IMR-90 (cell line): ENCODE measurements around the gene MMP24. TPM values are rescaled to one million over a fixed set of nuclear protein-coding genes. Genes with fewer than 3 reads are reported as not detected.
A peak's percentile ranks its signal among the peaks of the same experiment; 100 is the strongest.

Source experiments
- ATAC-seq: fragments of 200-7000 bp; cut with Tn5 transposase; 2 replicates; pipeline ENCODE4 v1.9.1; 2020; ENCODE audit warnings: low read depth, mild to moderate bottlenecking, moderate library complexity
- BruUV-seq: library from RNA; stranded (reverse); fragments of 400-500 nt; replicated peaks from 2 replicates; lab custom pipeline; 2021; lab: Mats Ljungman, UMichigan
- CTCF ChIA-PET: fragments of 300-600 bp; formaldehyde crosslinking; extraction: SDS; loops from one replicate; lab custom pipeline; 2021; ENCODE audit warnings: antibody characterized with exemption; lab: Yijun Ruan, JAX
- POLR2A ChIA-PET: fragments of 300-600 bp; sonication (Branson Sonifier 250); formaldehyde crosslinking; loops from one replicate; lab custom pipeline; 2022; ENCODE audit warnings: antibody characterized with exemption; ENCODE audit not compliant: unreplicated experiment; lab: Charles Lee
- DNase-seq: peaks from one replicate; pipeline ENCODE4 v3.0.0; 2013
- H2AFZ ChIP-seq: replicated peaks from 2 replicates; pipeline ENCODE3; 2013; ENCODE audit warnings: low read length, mild to moderate bottlenecking; ENCODE audit not compliant: poor library complexity
- H2AK5ac ChIP-seq: 2 replicates; pipeline ENCODE4 v1.6.1; 2013; ENCODE audit warnings: low read depth, low read length, inconsistent platforms
- H2AK9ac ChIP-seq: replicated peaks from 2 replicates; pipeline ENCODE3; 2013; ENCODE audit warnings: mild to moderate bottlenecking, low read depth, low read length, moderate library complexity; ENCODE audit not compliant: poor library complexity
- H2BK120ac ChIP-seq: 2 replicates; pipeline ENCODE4 v1.6.1; 2013; ENCODE audit warnings: low read depth, low read length, inconsistent platforms
- H2BK15ac ChIP-seq: 3 replicates; pipeline ENCODE4 v1.6.1; 2013; ENCODE audit warnings: low read depth, low read length, inconsistent platforms
- H2BK20ac ChIP-seq: 2 replicates; pipeline ENCODE4 v1.6.1; 2013; ENCODE audit warnings: low read depth, mild to moderate bottlenecking, inconsistent platforms, low read length, moderate library complexity
- H2BK5ac ChIP-seq: 2 replicates; pipeline ENCODE4 v1.6.1; 2013; ENCODE audit warnings: mild to moderate bottlenecking, low read depth, low read length, inconsistent platforms; ENCODE audit not compliant: poor library complexity, severe bottlenecking
- H3K14ac ChIP-seq: replicated peaks from 2 replicates; pipeline ENCODE4 v1.6.1; 2013; ENCODE audit warnings: low read depth, low read length, inconsistent platforms
- H3K18ac ChIP-seq: 2 replicates; pipeline ENCODE4 v1.6.1; 2013; ENCODE audit warnings: low read depth, low read length, control low read depth
- H3K23ac ChIP-seq: 2 replicates; pipeline ENCODE4 v1.6.1; 2013; ENCODE audit warnings: low read depth, low read length, inconsistent platforms
- H3K27ac ChIP-seq: 2 replicates; pipeline ENCODE4 v1.5.1; 2013; ENCODE audit warnings: mild to moderate bottlenecking, control low read depth, low read length; ENCODE audit not compliant: insufficient read depth
- H3K27me3 ChIP-seq: 2 replicates; pipeline ENCODE4 v1.6.1; 2013; ENCODE audit warnings: low read length; ENCODE audit not compliant: control insufficient read depth, insufficient read depth
- H3K36me3 ChIP-seq: 2 replicates; pipeline ENCODE4 v1.6.1; 2013; ENCODE audit warnings: low read length, mixed read lengths; ENCODE audit not compliant: control insufficient read depth, insufficient read depth
- H3K4ac ChIP-seq: 2 replicates; pipeline ENCODE4 v1.6.1; 2013; ENCODE audit warnings: low read depth, low read length, inconsistent platforms
- H3K4me1 ChIP-seq: 2 replicates; pipeline ENCODE4 v1.6.1; 2013; ENCODE audit warnings: low read length, mixed read lengths; ENCODE audit not compliant: control insufficient read depth, insufficient read depth
- H3K4me2 ChIP-seq: 2 replicates; pipeline ENCODE4 v1.6.1; 2013; ENCODE audit warnings: low read depth, mild to moderate bottlenecking, control low read depth, low read length, moderate library complexity
- H3K4me3 ChIP-seq: 2 replicates; pipeline ENCODE4 v1.5.1; 2013; ENCODE audit warnings: low read depth, mild to moderate bottlenecking, control low read depth, low read length, moderate library complexity; ENCODE audit not compliant: insufficient read depth
- H3K56ac ChIP-seq: 2 replicates; pipeline ENCODE4 v1.6.1; 2013; ENCODE audit warnings: low read length, inconsistent platforms; ENCODE audit not compliant: insufficient read depth; ENCODE audit errors: extremely low read depth
- H3K79me1 ChIP-seq, 2 experiments: 2 replicates each; pipeline ENCODE4 v1.6.1; 2013; ENCODE audit warnings: low read length in 2 of 2, inconsistent platforms in 1 of 2, low read depth in 1 of 2
- H3K9ac ChIP-seq: 2 replicates; pipeline ENCODE4 v1.6.1; 2013; ENCODE audit warnings: low read depth, low read length, control low read depth
- H3K9me1 ChIP-seq: 2 replicates; pipeline ENCODE4 v1.6.1; 2013; ENCODE audit warnings: low read length, inconsistent platforms; ENCODE audit not compliant: insufficient read depth
- H3K9me3 ChIP-seq: 2 replicates; pipeline ENCODE4 v1.6.1; 2013; ENCODE audit warnings: low read length; ENCODE audit not compliant: control insufficient read depth, insufficient read depth
- H4K20me1 ChIP-seq: 2 replicates; pipeline ENCODE4 v1.6.1; 2013; ENCODE audit warnings: low read length, inconsistent platforms; ENCODE audit not compliant: insufficient read depth
- H4K5ac ChIP-seq: 2 replicates; pipeline ENCODE4 v1.6.1; 2013; ENCODE audit warnings: mild to moderate bottlenecking, low read depth, low read length, control low read depth
- H4K8ac ChIP-seq, 2 experiments: 2 replicates each; pipeline ENCODE4 v1.6.1; 2013; ENCODE audit warnings: low read depth in 2 of 2, low read length in 2 of 2, control low read depth in 1 of 2, inconsistent platforms in 1 of 2
- H4K91ac ChIP-seq: 2 replicates; pipeline ENCODE4 v1.6.1; 2013; ENCODE audit warnings: low read depth, low read length, inconsistent platforms; ENCODE audit not compliant: insufficient read depth
- BHLHE40 ChIP-seq: fragments of 150-350 bp; IDR thresholded peaks from 2 replicates; pipeline ENCODE4 v1.6.1; 2016; ENCODE audit warnings: mild to moderate bottlenecking, low read depth, low read length
- CEBPB ChIP-seq: IDR thresholded peaks from 2 replicates; pipeline ENCODE4 v1.6.1; 2012; ENCODE audit warnings: low read depth, low read length, improper control_type of control experiment
- ELK1 ChIP-seq: fragments of 150-350 bp; IDR thresholded peaks from 2 replicates; pipeline ENCODE4 v1.6.1; 2016; ENCODE audit warnings: low read depth, mild to moderate bottlenecking, low read length, moderate library complexity, borderline replicate concordance
- MXI1 ChIP-seq: IDR thresholded peaks from 2 replicates; pipeline ENCODE4 v1.6.1; 2012; ENCODE audit warnings: low read depth, mild to moderate bottlenecking, low read length, moderate library complexity, borderline replicate concordance
- WGBS, 2 experiments: methylation state at CpG; one replicate each; pipeline versions ENCODE4 v1.1.5 to v1.1.7; 2013; ENCODE audit warnings: missing lambda C conversion rate in 2 of 2; ENCODE audit not compliant: insufficient read length in 1 of 2; ENCODE audit errors: extremely low coverage in 2 of 2; 5-methylcytosine and 5-hydroxymethylcytosine counted together
- dilution Hi-C: fragments of 300-500 bp; cut with HindIII; formaldehyde crosslinking; loops from one replicate; pipeline ENCODE4 v1.14.3; 2018; ENCODE audit warnings: low sequenced_read_pairs; ENCODE audit not compliant: unreplicated experiment
- in situ Hi-C: fragments of 300-500 bp; cut with MboI; formaldehyde crosslinking; loops from 3 replicates; pipeline ENCODE4 v1.14.3; 2019; ENCODE audit warnings: low sequenced_read_pairs, inconsistent platforms, mixed read lengths
- intact Hi-C: fragments of 100-400 bp; cut with micrococcal nuclease; formaldehyde crosslinking; loops from 2 replicates; pipeline ENCODE4 v1.10.0; 2022
- polyA plus RNA-seq, 3 experiments: library from polyadenylated mRNA; depleted of rRNA; stranded (reverse); fragments of >200 nt; gene quantifications; 2 replicates each; pipeline ENCODE4 v1.2.3, GENCODE V29; 2012; ENCODE audit warnings: low replicate concordance in 1 of 3
- total RNA-seq: library from RNA; depleted of rRNA; stranded (reverse); fragments of >200 nt; gene quantifications from 2 replicates; pipeline ENCODE4 v1.2.3, GENCODE V29; 2012
- TF ChIP-seq, protein P1 (sequence below): conservative IDR thresholded peaks from 2 replicates; pipeline ENCODE4 v1.5.1; 2012; ENCODE audit warnings: mild to moderate bottlenecking, low read depth, low read length, improper control_type of control experiment

Gene MMP24
- total and polyA plus RNA-seq, 2 of the 4 experiments (the other 2 are of a cell fraction), result 0.36 to 0.79 TPM

DNA sequence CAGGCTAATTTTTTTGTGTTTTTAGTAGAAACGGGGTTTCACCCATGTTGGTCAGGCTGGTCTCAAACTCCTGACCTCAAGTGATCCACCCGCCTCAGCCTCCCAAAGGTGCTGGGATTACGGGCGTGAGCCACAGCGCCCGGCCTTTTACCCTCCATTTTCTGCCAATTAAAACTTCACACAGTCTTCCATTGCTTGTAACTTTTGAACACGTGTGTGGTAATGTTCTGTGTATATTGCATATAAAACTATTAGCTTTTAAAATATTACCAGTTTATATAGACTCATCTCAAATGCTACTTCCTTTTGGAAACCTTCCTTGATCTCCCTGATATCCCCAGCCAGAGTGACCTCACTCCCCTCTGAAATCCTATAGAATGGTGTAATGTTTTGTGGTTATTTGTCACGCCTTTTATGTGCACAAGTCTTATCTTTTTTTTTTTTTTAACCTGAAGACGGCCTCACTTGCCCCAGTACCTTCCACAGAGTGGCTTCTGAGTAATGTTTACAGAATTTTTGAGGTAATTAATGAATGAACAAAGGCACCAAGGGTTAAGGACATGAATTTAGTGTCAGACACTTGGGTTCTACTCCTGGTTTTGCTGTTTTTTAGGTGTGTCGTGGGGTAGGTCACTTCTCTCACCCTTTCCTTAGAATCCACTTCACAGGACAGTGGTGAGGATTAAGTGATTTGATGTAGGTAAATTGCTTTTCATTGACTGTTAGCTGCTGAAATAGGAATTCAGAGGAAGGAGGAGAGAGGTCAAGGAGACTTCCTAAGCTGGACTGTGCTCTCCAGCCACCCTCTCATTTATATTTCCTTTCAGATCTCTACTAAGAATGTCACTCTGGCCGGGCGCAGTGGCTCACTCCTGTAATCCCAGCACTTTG is 11.2 kb upstream of the MMP24 start:
- in situ Hi-C loops, result no loop called here
- Histone ChIP-seq H3K18ac (no peak overlapping the region), H4K8ac (no peak overlapping the region), H2BK5ac (no peak overlapping the region), H3K14ac (no peak overlapping the region), H4K20me1 (no peaks in the 10 kb centered on the region; the same call in 1 of the 2 replicates), H3K27me3 (no peaks in the 10 kb centered on the region), H3K56ac (no peak overlapping the region), H2BK20ac (no peak overlapping the region), H3K9me3 (no peaks in the 10 kb centered on the region), H3K4me2 (no peak overlapping the region), H3K9ac (no peak overlapping the region), H4K5ac (no peak overlapping the region), H2AK5ac (no peak overlapping the region), H3K4me3 (no peak overlapping the region), H3K9me1 (no peaks in the 10 kb centered on the region), H2AFZ (no peak overlapping the region), H3K79me1 (no peaks in the 10 kb centered on the region), H3K36me3 (no peaks in the 10 kb centered on the region), H3K27ac (no peak overlapping the region), H2BK15ac (no peak overlapping the region), H3K4me1 (peaks cover 6% of the 10 kb centered on the region), H4K91ac (no peak overlapping the region), H2AK9ac (no peak overlapping the region), H3K23ac (no peak overlapping the region), H3K4ac (no peak overlapping the region), H2BK120ac (no peak overlapping the region)
- intact Hi-C loops, result no loop called here
- dilution Hi-C loops, result no loop called here
- ChIA-PET POLR2A (no interaction called here), CTCF (no interaction called here)
- TF ChIP-seq, protein P1, sequence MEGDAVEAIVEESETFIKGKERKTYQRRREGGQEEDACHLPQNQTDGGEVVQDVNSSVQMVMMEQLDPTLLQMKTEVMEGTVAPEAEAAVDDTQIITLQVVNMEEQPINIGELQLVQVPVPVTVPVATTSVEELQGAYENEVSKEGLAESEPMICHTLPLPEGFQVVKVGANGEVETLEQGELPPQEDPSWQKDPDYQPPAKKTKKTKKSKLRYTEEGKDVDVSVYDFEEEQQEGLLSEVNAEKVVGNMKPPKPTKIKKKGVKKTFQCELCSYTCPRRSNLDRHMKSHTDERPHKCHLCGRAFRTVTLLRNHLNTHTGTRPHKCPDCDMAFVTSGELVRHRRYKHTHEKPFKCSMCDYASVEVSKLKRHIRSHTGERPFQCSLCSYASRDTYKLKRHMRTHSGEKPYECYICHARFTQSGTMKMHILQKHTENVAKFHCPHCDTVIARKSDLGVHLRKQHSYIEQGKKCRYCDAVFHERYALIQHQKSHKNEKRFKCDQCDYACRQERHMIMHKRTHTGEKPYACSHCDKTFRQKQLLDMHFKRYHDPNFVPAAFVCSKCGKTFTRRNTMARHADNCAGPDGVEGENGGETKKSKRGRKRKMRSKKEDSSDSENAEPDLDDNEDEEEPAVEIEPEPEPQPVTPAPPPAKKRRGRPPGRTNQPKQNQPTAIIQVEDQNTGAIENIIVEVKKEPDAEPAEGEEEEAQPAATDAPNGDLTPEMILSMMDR, result no peak
- TF ChIP-seq CEBPB (peak; percentile 22; the same call in 1 of the 2 replicates), ELK1 (no peak), MXI1 (no peak), BHLHE40 (no peak; the same call in 1 of the 2 replicates)
- BruUV-seq, result no TSS peak
- DNase-seq (peak; percentile 79), ATAC-seq (peak; percentile 68)
- WGBS, 2 experiments, result 100% methylated on average over 2 of the region's 12 CpGs; no CpG with 5 or more reads in 1 of the 2 experiments
